Endodermal cell (in vitro differentiated cells): Measurements from ENCODE around the gene CEBPG. TPM values are rescaled to one million over a fixed set of nuclear protein-coding genes. Genes with fewer than 3 reads are reported as not detected.
A peak's percentile ranks its signal among the peaks of the same experiment; 100 is the strongest.

Experiments
- DNase-seq: peaks from one replicate; pipeline ENCODE4 v3.0.0-alpha.2; 2017
- H3K27ac ChIP-seq: 2 replicates; pipeline ENCODE4 v1.5.1; 2013; ENCODE audit warnings: mild to moderate bottlenecking, low read depth, low read length, moderate library complexity
- H3K27me3 ChIP-seq: 2 replicates; pipeline ENCODE4 v1.6.1; 2013; ENCODE audit warnings: mild to moderate bottlenecking, low read length, moderate library complexity; ENCODE audit not compliant: insufficient read depth, control insufficient read depth, poor library complexity, severe bottlenecking
- H3K36me3 ChIP-seq: 2 replicates; pipeline ENCODE4 v1.7.0; 2013; ENCODE audit warnings: mild to moderate bottlenecking, low read length, moderate library complexity; ENCODE audit not compliant: control insufficient read depth, insufficient read depth
- H3K4me1 ChIP-seq: one replicate; pipeline ENCODE4 v1.7.0; 2013; ENCODE audit warnings: low read length; ENCODE audit not compliant: control insufficient read depth, insufficient read depth
- H3K4me3 ChIP-seq: 2 replicates; pipeline ENCODE4 v1.5.1; 2013; ENCODE audit warnings: mild to moderate bottlenecking, low read length, moderate library complexity
- H3K9ac ChIP-seq: 2 replicates; pipeline ENCODE4 v1.6.1; 2013; ENCODE audit warnings: mild to moderate bottlenecking, low read length, moderate library complexity; ENCODE audit not compliant: poor library complexity, severe bottlenecking; ENCODE audit errors: extremely low read depth
- H3K9me3 ChIP-seq: 2 replicates; pipeline ENCODE4 v1.6.1; 2013; ENCODE audit warnings: mild to moderate bottlenecking, low read length, moderate library complexity; ENCODE audit not compliant: control insufficient read depth
- H3K27ac Mint-ChIP-seq: 2 replicates; pipeline ENCODE4 v1.8.0; 2020; ENCODE audit warnings: mixed read lengths
- H3K27me3 Mint-ChIP-seq: 2 replicates; pipeline ENCODE4 v1.8.0; 2021; ENCODE audit warnings: mild to moderate bottlenecking, mixed read lengths; ENCODE audit not compliant: insufficient read depth
- H3K36me3 Mint-ChIP-seq: 2 replicates; pipeline ENCODE4 v1.8.0; 2020; ENCODE audit warnings: low read depth, mixed read lengths
- H3K4me1 Mint-ChIP-seq: 2 replicates; pipeline ENCODE4 v1.8.0; 2020; ENCODE audit warnings: mixed read lengths
- H3K4me3 Mint-ChIP-seq: 2 replicates; pipeline ENCODE4 v1.8.0; 2020; ENCODE audit warnings: mild to moderate bottlenecking, moderate library complexity, mixed read lengths
- H3K9me3 Mint-ChIP-seq: 2 replicates; pipeline ENCODE4 v1.8.0; 2020; ENCODE audit warnings: mild to moderate bottlenecking, mixed read lengths
- CTCF ChIP-seq: fragments of 200-600 bp; sonication (generic); conservative IDR thresholded peaks from 2 replicates; pipeline ENCODE4 v1.5.0; 2021; ENCODE audit warnings: antibody characterized with exemption, mild to moderate bottlenecking
- WGBS, 2 experiments: methylation state at CpG; one replicate each; pipeline versions ENCODE4 v1.1.5 to v1.1.7; 2013; ENCODE audit warnings: missing lambda C conversion rate in 2 of 2, mixed read lengths in 1 of 2; ENCODE audit not compliant: insufficient coverage in 1 of 2, insufficient read length in 1 of 2; 5-methylcytosine and 5-hydroxymethylcytosine counted together
- total RNA-seq, 2 donors: library from RNA; stranded (reverse); fragmentation: NEBNext Ultra II Directional in 1 of 2; extraction: Animal tissue kit (Norgen Biotek cat#: 25700) in 1 of 2; gene quantifications; 2 replicates in 1 of 2; 3 replicates in 1 of 2; pipeline ENCODE4 v1.2.1, GENCODE V29; 2021

Gene CEBPG
- total RNA-seq, 2 donors from 2014 or later, result 31.9 to 33.8 TPM

DNA sequence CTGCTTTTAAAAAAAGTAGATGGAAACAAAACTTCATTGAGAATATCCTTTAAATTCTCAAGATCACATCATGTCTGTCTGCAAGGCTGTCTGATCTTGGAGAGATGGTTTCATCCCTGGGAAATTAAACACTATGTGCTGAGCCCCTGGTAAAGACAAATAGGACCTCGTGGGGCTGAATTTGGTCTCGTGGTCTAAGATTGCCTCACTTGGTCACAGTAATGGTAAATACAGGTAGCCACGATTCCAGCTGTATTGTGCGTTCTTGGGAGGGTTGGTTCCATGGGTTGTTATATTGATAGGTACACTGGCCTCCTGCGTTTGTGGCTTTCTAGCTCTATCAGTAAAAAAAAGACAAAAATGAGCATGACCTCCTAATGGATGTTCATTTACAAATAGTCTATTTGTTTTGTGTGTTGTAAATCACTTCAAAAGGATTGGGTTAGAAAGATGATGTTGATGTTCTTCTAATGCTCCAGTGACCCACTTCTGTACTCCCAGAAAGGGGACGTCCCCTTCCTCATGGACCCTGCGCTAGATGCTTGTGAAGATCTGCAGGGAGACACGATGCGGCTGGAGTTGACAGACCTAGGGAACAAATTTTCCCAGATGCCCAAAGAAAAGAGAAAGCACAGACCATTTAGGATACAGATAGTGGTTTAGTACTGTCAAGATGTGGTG, 1.8 kb downstream of the CEBPG start:
- Histone ChIP-seq H3K4me1 (peaks cover 9% of the 10 kb centered on the region), H3K36me3 (peaks cover 19% of the 10 kb centered on the region), H3K9me3 (no peaks in the 10 kb centered on the region), H3K9ac (no peak overlapping the region), H3K27me3 (no peaks in the 10 kb centered on the region), H3K4me3 (peak overlapping the region; percentile 100), H3K27ac (no peak overlapping the region)
- 89 to 93% methylated on average over 5 to 9 of the region's 9 CpGs for WGBS, 2 experiments
- Mint-ChIP-seq H3K27ac (no peak overlapping the region), H3K9me3 (no peaks in the 10 kb centered on the region), H3K4me1 (peaks cover 46% of the 10 kb centered on the region), H3K4me3 (peak overlapping the region; percentile 79), H3K27me3 (peaks cover 5% of the 10 kb centered on the region), H3K36me3 (peaks cover 14% of the 10 kb centered on the region)
- no peak for TF ChIP-seq CTCF
- no peak for DNase-seq

DNA sequence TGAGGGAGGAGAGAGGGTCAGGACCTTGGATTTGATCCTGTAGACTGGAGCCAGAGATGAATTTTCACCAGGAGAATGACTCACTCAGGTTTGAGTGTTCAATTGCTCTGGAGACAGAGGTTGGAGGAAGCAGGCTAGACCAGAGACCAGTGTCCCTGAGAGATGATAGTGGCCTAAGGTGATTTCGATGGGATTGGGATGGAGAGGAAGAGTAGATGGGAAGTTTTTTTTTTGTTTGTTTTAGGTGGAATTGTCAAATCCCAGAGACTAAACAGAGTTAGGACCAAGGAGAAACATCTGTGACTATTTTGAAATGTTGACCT, 2.3 kb downstream of the CEBPG start:
- TF ChIP-seq CTCF, result no peak
- Histone ChIP-seq H3K4me3 (peak overlapping the region; percentile 100), H3K9me3 (no peaks in the 10 kb centered on the region), H3K27me3 (no peaks in the 10 kb centered on the region), H3K9ac (no peak overlapping the region), H3K4me1 (peaks cover 9% of the 10 kb centered on the region), H3K36me3 (peaks cover 24% of the 10 kb centered on the region), H3K27ac (no peak overlapping the region)
- H3K4me3 Mint-ChIP-seq, result peak overlapping the region; percentile 79
- peaks cover 46% of the 10 kb centered on the region for H3K4me1 Mint-ChIP-seq
- H3K27ac Mint-ChIP-seq, result no peak overlapping the region
- no peak for DNase-seq
- H3K9me3 Mint-ChIP-seq, result no peaks in the 10 kb centered on the region
- H3K27me3 Mint-ChIP-seq, result peaks cover 5% of the 10 kb centered on the region
- WGBS, 2 experiments, result 97 to 100% methylated on average over 1 of the region's 1 CpG
- H3K36me3 Mint-ChIP-seq, result peaks cover 14% of the 10 kb centered on the region

DNA sequence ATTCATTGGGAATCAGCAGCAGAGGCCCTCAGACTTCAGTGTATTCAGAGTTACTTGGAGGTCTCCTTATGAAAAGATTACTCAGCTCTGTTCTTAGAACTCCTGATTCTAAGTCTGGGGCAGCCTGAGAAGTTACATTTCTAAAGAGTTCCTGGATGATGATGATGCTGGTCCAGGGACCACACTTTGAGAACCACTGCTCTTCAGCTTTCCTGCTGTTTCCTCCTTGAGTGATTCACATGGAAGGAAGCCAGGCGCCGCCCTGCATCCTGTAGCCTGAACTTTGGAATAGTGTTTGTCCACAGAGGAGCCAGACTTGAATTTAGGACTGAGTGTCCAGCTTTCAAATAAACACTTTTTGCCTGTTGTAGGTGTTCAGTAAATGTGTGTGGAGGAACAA, 2.9 kb downstream of the CEBPG start:
- 91 to 100% methylated on average over 2 of the region's 2 CpGs for WGBS, 2 experiments
- Mint-ChIP-seq H3K27ac (no peak overlapping the region), H3K36me3 (peaks cover 20% of the 10 kb centered on the region), H3K4me3 (no peak overlapping the region), H3K27me3 (peaks cover 5% of the 10 kb centered on the region), H3K4me1 (peaks cover 49% of the 10 kb centered on the region), H3K9me3 (no peaks in the 10 kb centered on the region)
- Histone ChIP-seq H3K4me1 (peaks cover 9% of the 10 kb centered on the region), H3K36me3 (peaks cover 30% of the 10 kb centered on the region), H3K27me3 (no peaks in the 10 kb centered on the region), H3K9me3 (no peaks in the 10 kb centered on the region), H3K9ac (no peak overlapping the region), H3K27ac (no peak overlapping the region), H3K4me3 (no peak overlapping the region)
- no peak for DNase-seq
- TF ChIP-seq CTCF, result no peak
